Effector CD8-positive, alpha-beta T cell (primary cell): Measurements from ENCODE around the gene HCFC1.

Experiments
- DNase-seq: peaks from one replicate; lab custom pipeline; 2025; lab: John Stamatoyannopoulos, UW

The HCFC1 gene

GRCh38 chrX:153922932-153923857 is 48.4 kb downstream of the HCFC1 start:
- DNase-seq = no peak

- no peak for DNase-seq
Observed at GRCh38 chrX:153921511-153922446, 49.8 kb downstream of the HCFC1 start.

GRCh38 chrX:153921070-153921469 is 50.5 kb downstream of the HCFC1 start:
- DNase-seq = no peak

GRCh38 chrX:153920546-153920945 is 51.1 kb downstream of the HCFC1 start:
- DNase-seq = no peak

- no peak for DNase-seq
Observed at GRCh38 chrX:153919281-153919680, 52.3 kb downstream of the HCFC1 start.

DNA sequence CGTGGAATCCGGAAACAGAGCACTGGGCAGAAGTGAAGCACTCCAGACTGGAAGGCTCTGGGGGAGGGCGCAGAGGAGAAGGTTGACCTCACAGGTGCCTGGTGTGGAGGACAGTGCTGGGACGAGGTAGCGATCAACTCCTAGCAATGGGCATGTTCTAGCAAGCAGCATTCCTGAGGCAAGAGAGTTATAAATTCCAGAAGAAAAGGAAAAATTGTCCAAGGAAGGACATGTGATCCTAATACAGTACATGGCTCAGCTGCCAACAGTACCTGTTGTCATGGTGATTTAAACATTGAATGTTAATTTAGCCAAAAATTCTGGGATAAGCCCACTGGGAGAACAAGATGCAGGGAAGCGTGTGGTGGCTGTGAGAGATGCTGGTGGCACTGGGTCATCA is 53.7 kb downstream of the HCFC1 start:
- no peak for DNase-seq

- no peak for DNase-seq
Observed at GRCh38 chrX:153913701-153914100, 57.9 kb downstream of the HCFC1 start.

GRCh38 chrX:153913211-153913610 is 58.4 kb downstream of the HCFC1 start:
- no peak for DNase-seq

- no peak for DNase-seq
Observed at GRCh38 chrX:153911798-153912197, 59.8 kb downstream of the HCFC1 start.

DNA sequence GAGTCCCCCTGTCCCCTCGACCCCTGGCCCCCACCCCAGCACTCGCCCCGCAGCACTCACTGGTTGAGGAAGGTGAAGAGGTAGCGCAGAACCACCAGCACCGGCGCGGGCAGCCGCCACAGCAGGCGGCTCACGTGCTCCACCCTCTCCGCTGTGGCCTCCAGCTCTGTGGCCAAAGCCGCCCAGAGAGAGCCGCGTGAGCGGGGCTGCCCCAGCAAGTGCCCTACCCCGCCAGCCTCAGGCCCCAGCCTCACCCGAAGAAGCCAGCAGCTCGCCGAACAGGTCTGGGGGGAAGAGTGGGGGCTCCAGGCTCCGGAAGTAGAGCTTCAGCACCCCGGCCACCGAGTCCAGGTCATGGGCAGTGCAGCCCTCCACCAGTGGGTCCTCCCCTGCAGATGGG is 61.2 kb downstream of the HCFC1 start:
- no peak for DNase-seq

DNA sequence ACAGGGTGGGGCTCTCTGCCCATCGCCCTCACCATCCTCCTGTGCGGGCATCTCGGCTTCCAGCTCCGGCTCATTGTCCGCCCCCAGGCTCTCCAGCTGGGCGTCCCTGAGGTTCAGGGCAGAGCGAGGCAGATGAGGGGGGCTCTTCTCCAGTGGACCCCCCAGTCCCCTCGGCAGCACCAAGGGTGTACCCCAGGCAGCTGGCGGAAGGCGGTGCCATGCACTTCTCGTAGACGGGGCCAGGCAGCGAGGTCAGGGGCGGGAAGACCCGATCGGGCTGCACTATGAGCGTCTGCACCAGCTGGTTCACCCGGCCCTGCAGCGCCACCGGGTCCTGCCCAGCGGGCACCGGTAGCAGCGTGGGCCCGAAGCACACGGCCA is 61.6 kb downstream of the HCFC1 start:
- DNase-seq = no peak

DNA sequence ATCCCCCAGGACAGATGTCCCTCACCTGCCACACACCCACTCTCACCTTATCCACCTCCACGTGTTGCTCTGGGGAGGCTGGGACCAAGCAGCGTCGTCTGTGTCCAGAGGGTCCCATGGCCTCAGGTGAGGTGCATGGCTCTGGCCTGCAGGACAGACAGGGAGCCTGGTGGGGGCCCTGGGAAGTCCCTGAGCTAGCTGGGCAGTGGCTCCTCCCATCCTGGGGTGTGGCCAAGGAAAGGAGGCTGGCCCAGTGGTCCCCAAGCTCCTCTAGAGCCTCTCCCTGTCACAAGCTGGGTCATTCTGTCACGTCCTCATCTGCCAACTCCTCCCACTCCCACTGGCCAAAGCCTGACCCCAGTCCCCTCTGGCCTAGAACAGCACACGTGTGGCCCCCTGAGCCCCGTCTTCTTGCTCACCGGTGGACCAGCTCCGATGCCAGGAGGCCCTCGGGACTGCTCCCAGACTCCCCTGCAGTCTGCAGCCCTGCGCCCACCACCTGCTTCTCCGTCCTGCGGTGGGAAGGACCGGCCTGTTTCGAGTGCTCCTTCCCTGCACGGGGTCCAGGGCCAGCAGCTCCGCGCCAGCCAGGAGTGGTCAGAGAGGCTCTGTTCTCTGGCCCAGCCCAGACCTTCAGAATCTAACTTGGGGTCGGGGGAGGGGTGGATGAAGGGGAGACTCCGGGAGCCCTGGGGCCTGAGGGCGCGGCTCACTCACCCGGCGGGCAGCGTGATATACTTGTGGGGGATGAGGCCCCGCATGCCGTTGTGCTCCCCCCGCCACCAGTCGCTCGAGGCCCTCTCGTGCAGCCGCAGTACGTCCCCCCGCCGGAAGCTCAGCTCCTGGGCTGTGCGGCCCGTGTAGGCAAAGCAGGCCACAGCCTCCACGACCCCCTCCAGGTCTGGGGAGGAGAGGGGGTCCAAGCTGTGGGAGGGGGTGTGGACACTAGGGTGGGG is 62.3 kb downstream of the HCFC1 start:
- no peak for DNase-seq

DNA sequence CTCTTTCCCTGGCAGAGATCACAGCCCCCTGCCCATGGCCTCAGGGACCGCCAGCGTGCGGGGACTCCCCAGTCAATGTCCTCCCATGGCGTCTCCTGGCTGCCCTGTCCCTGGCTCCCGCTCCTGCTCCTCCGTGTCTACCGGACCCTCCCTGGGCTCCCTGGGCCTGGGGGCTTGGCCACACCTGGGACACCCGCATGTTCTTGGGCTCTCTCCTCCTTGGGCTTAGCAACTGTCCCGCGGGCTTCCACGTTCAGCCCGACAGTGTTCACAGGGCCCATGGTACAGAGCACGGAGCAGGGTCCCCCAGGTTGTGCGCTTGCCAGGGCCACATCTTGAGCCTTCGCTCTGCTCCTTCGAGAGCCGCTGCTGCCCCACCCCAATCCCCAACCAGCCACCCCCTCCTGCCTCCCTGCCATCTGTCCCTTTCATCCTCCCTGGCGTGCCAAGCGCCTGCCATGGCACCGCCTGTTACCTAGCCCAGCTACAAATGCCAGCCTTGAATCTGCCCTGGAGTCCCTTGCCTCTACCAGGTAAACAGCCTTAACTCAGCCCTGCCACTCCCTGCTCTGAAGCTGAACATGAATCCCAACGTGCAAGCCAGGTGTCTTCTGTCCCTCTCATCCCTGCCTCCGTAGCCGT is 63.3 kb downstream of the HCFC1 start:
- DNase-seq = no peak

GRCh38 chrX:153907456-153907855 is 64.2 kb downstream of the HCFC1 start:
- no peak for DNase-seq

GRCh38 chrX:153906126-153906917 is 65.3 kb downstream of the HCFC1 start:
- no peak for DNase-seq

- DNase-seq = no peak
Observed at GRCh38 chrX:153905481-153906095, 66.0 kb downstream of the HCFC1 start.

- no peak for DNase-seq
Observed at GRCh38 chrX:153903991-153904957, 67.3 kb downstream of the HCFC1 start, which contains the start of gene AVPR2. Gene AVPR2 (plus strand): TSS chrX:153904673. CDS start chrX:153905146, 473 bp downstream.

- no peak for DNase-seq
Observed at GRCh38 chrX:153903238-153903980, 68.2 kb downstream of the HCFC1 start.
